ENCODE data around the gene PLEKHG2.

PLEKHG2 gene

GRCh38 chr19:39463403-39463802 lies 50.9 kb downstream of the PLEKHG2 start:
- no peak for DNase-seq

GRCh38 chr19:39465956-39466747 lies 53.7 kb downstream of the PLEKHG2 start:
- DNase-seq: no peak

GRCh38 chr19:39467941-39468340 lies 55.5 kb downstream of the PLEKHG2 start:
- no peak for DNase-seq

DNA sequence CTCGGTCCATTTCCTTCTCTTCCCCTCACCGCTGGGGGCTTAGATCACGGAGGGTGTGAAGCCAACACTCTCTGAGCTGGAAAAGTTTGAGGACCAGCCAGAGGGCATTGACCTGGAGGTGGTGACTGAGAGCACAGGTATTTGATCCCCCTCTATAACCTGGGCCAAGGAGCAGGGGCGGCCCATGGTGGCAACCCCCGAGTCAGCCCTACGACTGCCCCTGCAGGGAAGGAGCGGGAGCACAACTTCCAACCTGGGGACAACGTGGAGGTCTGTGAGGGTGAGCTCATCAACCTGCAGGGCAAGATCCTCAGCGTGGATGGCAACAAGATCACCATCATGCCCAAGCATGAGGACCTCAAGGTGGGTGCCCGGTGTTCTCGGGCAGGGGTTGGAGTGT lies 56.6 kb downstream of the PLEKHG2 start:
- no peak for DNase-seq

DNA sequence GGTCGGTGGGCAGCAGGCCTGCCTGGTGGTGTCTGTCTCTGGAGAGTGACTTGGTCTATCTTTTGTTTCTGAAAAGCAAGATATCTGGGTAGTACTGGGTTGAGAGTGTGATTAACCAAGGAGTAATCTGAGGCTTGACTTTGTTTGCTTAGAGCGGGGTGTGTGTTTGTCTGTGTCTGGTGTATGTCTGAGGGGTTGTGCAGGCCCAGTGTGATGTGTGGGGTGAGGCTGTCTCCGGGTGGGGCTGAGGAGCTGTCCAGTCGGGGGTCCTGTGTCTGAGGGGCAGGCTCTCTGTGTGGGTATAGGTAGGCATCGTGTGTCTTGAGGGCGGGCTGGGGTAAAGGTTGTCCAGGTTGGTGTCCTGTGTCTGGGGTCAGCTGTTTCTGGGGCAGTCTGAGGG lies 57.1 kb downstream of the PLEKHG2 start:
- no peak for DNase-seq

GRCh38 chr19:39470724-39471339 lies 58.4 kb downstream of the PLEKHG2 start:
- DNase-seq: no peak

DNA sequence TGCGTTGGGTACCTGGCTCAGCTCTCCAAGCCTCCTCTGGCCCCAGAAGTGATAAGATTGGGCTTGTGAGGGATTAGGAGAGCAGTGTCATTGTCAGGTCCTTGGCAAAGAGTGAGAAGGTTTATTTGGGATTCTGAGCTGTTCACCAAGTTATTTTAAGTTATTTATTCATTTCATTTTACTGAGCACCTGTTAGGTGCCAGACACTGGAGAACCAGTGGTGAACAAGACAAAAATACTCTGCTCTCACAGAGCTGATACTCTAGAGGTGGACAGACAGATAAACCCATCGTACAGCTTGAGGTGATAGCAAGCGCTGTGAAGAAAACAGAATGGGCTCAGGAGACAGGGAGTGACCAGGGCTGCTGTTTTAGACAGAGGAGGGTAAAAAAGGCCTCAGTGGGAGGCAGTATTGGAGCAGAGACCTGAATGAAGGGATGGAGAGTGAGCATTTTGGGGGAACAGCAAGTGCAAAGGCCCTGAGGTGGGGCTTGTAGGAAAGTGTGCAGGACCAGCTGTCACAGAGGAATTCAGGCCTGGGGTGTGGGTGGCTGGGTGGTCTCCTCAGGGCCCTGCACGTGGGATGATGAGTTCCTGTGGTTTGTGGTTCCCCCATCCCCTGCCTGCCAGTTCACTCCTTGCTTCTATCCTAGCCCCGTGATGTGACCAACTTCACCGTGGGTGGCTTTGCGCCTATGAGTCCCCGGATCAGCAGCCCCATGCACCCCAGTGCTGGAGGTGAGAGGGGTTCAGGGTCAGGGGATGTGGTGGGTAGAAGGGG lies 59.5 kb downstream of the PLEKHG2 start:
- no peak for DNase-seq

DNA sequence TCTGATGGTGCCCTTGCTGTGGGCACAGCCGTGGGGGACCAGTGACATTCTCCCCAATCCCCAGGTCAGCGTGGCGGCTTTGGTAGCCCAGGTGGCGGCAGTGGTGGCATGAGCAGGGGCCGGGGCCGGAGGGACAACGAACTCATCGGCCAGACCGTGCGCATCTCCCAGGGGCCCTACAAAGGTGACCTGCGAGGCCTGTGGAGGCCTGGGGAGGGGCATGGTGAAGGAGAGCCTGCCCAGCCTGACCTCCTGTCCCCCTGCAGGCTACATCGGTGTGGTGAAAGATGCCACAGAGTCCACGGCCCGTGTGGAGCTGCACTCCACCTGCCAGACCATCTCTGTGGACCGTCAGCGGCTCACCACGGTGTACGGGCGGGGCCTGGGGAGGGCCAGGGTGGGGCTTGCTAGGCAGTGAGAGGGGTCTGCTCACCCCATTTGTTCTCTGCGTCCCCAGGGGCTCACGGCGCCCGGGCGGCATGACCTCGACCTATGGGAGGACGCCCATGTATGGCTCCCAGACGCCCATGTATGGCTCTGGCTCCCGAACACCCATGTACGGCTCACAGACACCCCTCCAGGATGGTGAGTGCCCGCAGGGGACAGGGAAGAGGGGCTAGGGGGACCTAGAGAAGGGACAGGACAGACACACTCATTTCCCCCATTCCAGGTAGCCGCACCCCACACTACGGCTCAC lies 60.4 kb downstream of the PLEKHG2 start:
- no peak for DNase-seq

GRCh38 chr19:39473443-39473960 lies 61.0 kb downstream of the PLEKHG2 start:
- DNase-seq: no peak

GRCh38 chr19:39474139-39474620 lies 61.7 kb downstream of the PLEKHG2 start:
- DNase-seq: peak; percentile 58

DNA sequence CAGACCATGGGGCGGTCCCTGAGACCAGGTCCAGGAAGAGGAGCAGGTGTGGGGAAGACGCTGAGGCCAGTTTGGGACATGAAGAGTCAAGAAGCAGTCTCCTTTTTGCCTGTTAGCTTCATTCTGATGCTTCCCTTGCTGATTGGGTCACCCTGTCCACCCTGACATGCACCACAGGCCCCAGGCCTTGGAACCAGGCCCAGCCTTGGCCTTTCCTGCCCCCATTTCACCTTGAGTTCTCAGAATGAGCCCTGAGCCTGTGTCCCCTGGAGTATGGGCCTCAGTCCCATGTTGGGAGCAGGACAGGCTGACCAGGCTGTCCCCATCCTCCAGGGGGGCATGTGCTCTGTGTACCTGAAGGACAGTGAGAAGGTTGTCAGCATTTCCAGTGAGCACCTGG lies 63.3 kb downstream of the PLEKHG2 start:
- no peak for DNase-seq

All from suppressor macrophage treated with lipopolysaccharide for 4 hours (primary cell).